GM12801 (cell line): ENCODE results near the gene SLC31A2.

ENCODE experiments used
- TF ChIP-seq, protein P1 (sequence below): IDR thresholded peaks from one replicate; pipeline ENCODE4 v1.5.1; 2011; ENCODE audit warnings: control low read depth; ENCODE audit not compliant: insufficient read length; ENCODE audit errors: extremely low read depth

Gene SLC31A2

DNA sequence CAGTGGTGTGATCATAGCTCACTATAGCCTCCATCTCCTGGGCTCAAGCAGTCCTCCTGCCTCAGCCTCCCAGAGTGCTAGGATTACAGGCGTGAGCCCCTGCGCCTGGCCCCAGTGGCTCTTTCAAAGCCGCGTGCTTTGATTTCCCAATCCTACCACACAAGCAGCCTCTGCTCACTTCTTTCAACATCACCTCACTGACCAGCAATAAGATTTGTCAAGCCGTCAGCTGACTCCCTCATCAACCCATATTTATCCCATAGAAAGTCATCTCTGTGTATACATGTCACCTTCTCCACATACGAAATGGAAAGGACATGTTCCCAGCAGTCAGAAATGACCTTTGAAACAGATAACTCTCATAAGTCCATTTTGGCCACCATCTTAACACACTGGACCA is 26.0 kb downstream of the SLC31A2 start:
- TF ChIP-seq, protein P1, sequence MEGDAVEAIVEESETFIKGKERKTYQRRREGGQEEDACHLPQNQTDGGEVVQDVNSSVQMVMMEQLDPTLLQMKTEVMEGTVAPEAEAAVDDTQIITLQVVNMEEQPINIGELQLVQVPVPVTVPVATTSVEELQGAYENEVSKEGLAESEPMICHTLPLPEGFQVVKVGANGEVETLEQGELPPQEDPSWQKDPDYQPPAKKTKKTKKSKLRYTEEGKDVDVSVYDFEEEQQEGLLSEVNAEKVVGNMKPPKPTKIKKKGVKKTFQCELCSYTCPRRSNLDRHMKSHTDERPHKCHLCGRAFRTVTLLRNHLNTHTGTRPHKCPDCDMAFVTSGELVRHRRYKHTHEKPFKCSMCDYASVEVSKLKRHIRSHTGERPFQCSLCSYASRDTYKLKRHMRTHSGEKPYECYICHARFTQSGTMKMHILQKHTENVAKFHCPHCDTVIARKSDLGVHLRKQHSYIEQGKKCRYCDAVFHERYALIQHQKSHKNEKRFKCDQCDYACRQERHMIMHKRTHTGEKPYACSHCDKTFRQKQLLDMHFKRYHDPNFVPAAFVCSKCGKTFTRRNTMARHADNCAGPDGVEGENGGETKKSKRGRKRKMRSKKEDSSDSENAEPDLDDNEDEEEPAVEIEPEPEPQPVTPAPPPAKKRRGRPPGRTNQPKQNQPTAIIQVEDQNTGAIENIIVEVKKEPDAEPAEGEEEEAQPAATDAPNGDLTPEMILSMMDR: no peak

DNA sequence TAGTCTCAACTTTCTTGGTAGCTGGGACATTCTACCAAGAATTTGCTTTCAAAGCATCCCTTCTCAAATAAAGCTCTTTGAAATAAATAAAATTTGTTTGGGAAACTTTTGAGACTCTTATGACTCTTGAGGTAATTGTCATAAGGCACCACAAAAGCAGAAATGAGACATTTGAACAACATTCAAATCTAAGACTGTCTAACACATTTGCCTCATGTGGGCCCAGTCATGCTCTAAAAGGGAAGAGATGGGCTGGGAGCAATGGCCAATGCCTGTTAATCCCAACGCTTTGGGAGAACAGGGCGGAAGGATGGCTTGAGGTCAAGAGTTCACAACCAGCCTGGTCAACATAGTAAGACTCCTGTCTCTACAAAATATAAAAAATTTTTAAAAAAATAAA is 26.4 kb downstream of the SLC31A2 start:
- TF ChIP-seq, protein P1: no peak

DNA sequence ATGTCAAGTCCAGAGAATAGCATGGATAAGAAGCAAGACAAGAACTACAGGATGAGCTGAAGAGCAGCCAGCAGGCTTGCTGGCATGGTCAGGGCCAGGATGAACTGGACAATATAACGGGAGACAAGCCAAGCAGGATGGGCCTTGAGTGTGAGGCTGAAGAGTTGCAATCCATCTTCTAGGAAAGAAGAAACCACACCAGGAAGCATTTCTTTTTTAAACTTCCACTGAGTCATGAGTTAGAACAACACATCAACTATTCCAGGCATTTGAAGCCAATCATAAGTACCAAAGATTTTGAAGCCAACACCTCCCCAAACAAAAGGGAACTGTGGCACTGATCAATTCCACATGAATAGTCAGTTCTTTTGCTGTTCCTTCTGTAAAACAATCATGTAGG is 27.3 kb downstream of the SLC31A2 start:
- TF ChIP-seq, protein P1: no peak

DNA sequence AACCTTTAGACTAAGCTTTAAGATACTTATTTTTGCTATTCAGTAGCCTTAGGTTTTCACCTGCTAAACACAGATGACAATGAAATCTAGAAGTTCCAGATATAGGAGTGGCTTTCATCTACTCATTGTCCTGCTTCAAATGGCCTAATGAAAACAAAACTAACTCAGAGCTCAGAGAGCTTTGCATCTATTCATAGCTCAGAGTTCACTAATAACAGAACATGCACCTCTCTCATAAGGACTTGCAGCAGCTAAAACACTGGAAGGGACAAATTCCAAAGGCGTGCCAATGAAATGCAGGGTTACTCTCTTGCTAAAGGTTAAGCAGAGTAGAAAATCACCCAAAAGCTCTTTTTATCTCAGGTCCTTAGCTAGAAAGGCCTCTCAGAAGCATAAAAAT is 29.0 kb downstream of the SLC31A2 start:
- TF ChIP-seq, protein P1: no peak

DNA sequence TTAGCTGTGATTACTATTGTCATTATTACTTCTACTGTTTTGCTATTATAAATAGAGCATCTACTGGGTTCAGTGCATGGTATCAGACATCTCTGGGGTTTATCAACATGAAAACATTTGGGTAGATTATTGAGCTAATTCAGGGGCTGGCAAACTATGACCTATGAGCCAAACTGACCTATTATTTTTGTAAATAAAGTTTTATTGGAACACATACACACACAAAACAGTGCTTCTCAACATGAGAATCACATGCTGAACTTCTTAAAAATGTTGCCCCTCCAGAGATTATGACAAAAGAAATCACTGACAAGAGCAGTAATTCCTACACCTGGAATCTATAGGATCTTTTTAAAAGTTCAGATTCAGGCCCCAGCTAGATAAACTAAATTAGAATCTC is 30.4 kb downstream of the SLC31A2 start:
- TF ChIP-seq, protein P1: no peak

DNA sequence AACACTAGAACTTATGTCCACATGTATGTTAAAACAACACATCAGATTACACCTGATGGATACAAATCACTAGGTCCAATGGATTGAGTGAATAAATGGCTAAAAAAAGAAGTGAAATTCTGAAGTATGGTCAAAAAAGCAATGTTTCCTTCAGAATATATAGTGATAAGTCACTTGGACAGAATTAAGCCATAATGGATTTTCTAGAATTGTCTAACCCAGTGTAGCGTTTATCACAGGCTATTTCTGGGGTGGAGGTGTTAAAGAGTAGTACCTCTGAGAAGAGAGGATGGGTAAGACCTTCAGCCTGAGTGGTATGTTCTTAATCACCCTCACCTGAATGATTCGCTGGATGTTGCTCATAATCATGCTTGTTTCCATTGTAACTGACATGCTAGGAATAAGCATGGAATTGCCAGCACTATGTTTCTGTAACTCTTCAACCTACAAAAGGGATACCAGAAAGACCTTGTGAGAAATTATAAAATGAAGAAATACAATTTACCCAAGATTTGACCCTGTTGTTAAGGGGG is 33.2 kb downstream of the SLC31A2 start:
- TF ChIP-seq, protein P1: no peak

DNA sequence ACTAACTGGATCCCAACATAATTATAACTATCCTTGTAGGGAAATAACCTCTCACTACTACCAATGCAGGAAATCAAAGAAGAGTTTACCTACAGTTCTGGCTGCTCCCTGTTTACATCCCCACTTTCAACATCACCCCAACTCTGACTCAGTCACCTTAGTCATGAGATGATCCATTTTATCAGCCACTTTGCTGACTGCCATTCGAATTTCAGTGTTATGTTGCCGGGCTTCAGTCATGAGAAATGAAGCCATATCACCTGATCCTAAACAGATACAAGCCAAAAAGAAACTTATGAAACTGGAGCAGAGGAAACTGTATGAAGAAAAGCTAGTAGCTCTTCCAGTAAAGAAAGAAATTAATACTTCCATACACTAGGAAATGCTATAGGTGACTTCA is 33.7 kb downstream of the SLC31A2 start:
- TF ChIP-seq, protein P1: no peak
